Upper lobe of right lung (tissue), 1 donor: ENCODE data around the gene CELF4. TPM values are rescaled to one million over a fixed set of nuclear protein-coding genes. Genes with fewer than 3 reads are reported as not detected.

Experiments
- ATAC-seq: fragments of 200-7000 bp; cut with Tn5 transposase; one replicate; pipeline ENCODE4 v1.9.1; 2020; ENCODE audit warnings: mild to moderate bottlenecking, moderate library complexity
- DNase-seq: peaks from one replicate; pipeline ENCODE4 v3.0.0-alpha.2; 2020
- H3K27ac ChIP-seq: fragments of 200-600 bp; one replicate; pipeline ENCODE4 v1.8.0; 2022
- H3K27me3 ChIP-seq: fragments of 200-600 bp; one replicate; pipeline ENCODE4 v1.8.0; 2022; ENCODE audit warnings: mild to moderate bottlenecking
- H3K36me3 ChIP-seq: fragments of 200-600 bp; one replicate; pipeline ENCODE4 v1.8.0; 2022
- H3K4me1 ChIP-seq: fragments of 200-600 bp; one replicate; pipeline ENCODE4 v1.8.0; 2022
- H3K4me3 ChIP-seq: fragments of 200-600 bp; one replicate; pipeline ENCODE4 v1.8.0; 2022; ENCODE audit warnings: mild to moderate bottlenecking
- H3K9me3 ChIP-seq: fragments of 200-600 bp; one replicate; pipeline ENCODE4 v1.8.0; 2022
- intact Hi-C: fragments of 100-400 bp; cut with DNase I; formaldehyde crosslinking; loops from one replicate; pipeline ENCODE4 v1.11.0; 2022
- total RNA-seq: library from RNA; stranded (reverse); fragmentation: NEBNext Ultra II Directional; extraction: Animal tissue kit (Norgen Biotek cat#: 25700); gene quantifications from one replicate; pipeline ENCODE4 v1.2.1, GENCODE V29; 2021
- TF ChIP-seq, protein P1 (sequence below): fragments of 200-600 bp; IDR thresholded peaks from one replicate; pipeline ENCODE4 v1.8.0; 2022; ENCODE audit warnings: antibody characterized with exemption
- donor health status: DM: no; HTN: yes; CAD: no; lungs with severe emphysema.

The CELF4 gene
- total RNA-seq, 1 donor from 2014 or later: 1.2 TPM

DNA sequence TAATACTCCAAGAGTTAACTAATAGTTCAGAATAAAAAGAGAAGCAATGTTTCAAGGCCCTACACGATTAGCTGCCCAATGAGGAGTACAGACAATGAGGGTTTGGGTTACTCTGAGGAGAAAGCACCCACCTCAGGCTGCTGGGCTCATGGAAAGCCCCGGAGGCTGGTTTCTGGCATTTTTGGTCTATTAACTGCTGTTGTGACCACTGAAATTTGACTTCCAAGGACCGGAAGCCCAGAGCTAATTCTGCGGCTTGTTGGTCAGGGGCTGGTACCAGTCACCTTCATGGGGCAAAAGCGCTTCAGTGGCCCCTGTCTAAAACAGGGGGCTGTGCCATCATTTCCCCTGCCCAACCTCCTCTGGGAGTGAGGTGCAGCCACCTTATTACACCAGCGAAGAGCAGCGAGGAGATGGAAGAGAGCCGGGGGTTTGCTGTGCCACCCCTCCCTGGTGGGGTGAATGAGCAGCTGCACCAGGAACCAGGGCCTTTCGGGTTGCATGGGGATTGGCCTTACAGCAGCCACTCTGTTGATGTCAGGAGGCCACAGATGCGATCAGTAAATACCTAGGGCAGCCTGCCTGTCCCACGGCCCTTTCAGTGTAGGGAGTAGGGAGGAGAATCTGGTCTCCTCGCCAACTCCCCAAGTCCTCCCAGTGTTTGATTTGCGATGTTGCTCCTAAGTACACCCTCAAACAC is 131.3 kb downstream of the CELF4 start:
- TF ChIP-seq, protein P1, sequence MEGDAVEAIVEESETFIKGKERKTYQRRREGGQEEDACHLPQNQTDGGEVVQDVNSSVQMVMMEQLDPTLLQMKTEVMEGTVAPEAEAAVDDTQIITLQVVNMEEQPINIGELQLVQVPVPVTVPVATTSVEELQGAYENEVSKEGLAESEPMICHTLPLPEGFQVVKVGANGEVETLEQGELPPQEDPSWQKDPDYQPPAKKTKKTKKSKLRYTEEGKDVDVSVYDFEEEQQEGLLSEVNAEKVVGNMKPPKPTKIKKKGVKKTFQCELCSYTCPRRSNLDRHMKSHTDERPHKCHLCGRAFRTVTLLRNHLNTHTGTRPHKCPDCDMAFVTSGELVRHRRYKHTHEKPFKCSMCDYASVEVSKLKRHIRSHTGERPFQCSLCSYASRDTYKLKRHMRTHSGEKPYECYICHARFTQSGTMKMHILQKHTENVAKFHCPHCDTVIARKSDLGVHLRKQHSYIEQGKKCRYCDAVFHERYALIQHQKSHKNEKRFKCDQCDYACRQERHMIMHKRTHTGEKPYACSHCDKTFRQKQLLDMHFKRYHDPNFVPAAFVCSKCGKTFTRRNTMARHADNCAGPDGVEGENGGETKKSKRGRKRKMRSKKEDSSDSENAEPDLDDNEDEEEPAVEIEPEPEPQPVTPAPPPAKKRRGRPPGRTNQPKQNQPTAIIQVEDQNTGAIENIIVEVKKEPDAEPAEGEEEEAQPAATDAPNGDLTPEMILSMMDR: no peak
- H3K9me3 ChIP-seq: no peaks in the 10 kb centered on the region
- H3K4me3 ChIP-seq: no peak overlapping the region
- no peaks in the 10 kb centered on the region for H3K4me1 ChIP-seq
- no peaks in the 10 kb centered on the region for H3K27me3 ChIP-seq
- ATAC-seq (no peak), DNase-seq (no peak)
- H3K36me3 ChIP-seq: no peaks in the 10 kb centered on the region
- no peak overlapping the region for H3K27ac ChIP-seq
- intact Hi-C loops: no loop called here

DNA sequence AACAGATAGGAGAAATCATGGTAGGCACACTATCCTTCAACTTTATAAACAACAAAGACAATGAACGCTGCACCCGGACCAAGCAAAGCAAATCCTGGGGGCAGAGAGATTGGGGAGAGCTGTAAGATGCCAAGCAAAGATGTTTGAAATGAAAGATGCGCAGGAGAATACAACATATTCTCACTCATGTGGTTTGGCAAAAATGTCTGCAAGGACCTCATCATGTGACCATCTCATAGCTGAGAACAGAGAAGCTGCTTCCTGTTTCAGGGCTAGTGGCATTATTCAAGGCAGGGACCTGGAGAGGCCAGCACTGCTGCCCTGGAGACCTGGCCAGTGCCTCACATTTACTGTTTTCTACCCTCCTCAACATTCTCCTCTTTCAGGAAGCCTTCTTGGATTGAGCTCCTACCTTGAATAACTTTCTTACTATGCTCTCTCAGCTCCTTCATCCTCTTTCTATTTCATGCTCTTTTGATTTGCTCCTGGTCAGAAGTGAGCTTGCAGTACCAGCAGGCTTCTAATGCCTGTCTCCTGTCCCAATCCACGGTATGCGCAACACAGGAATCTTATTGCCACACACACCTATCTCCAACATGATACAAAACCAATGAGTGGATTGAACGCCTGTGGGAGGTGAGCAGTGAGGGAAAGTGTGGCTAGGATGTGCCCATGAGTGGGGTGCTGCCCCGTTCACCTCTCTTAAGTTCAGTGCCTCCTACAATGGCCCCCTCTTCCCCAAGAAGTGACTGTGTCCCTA is 133.0 kb downstream of the CELF4 start:
- Histone ChIP-seq H3K9me3 (no peaks in the 10 kb centered on the region), H3K36me3 (no peaks in the 10 kb centered on the region), H3K27me3 (no peaks in the 10 kb centered on the region), H3K4me3 (no peak overlapping the region), H3K27ac (no peak overlapping the region), H3K4me1 (no peaks in the 10 kb centered on the region)
- intact Hi-C loops: no loop called here
- ATAC-seq: no peak
- no peak for DNase-seq
- TF ChIP-seq, protein P1: no peak

DNA sequence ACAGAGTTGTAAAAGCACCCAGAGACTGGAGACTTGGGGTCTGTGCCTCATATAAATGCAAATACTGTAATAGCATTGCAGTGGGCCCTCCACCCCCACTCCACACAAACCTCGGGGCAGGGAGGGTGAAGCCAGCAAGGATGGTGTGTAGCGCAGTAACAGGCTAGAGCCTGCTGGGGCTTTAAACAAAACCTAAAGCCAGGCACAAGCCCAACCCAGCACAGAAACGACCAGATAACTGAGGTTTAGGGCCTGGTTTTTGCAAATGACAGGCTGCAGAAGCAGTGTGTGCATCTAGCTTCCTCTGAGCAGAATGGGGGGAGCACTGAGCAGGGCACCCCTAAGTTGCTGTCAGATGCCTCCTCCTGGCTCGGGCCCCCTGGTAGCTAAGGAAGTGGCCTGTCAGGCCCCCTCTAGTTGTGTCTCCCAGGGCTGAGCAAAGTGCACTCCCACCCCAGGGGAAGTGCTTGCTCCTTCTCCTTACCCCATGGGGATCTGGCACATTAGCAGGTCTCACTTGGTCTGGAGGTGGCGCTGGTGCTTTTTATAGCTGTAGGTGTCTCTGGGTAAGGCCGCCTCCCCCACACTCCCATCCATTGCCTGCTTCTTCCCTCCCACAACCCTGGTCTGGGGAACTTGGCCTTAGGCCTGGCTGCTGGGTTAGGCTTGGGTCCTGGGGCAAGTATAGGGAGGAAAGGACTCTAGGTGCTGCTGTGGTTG is 135.1 kb downstream of the CELF4 start:
- Histone ChIP-seq H3K4me1 (no peaks in the 10 kb centered on the region), H3K27me3 (no peaks in the 10 kb centered on the region), H3K36me3 (no peaks in the 10 kb centered on the region), H3K9me3 (no peaks in the 10 kb centered on the region), H3K4me3 (no peak overlapping the region), H3K27ac (no peak overlapping the region)
- TF ChIP-seq, protein P1: no peak
- no peak for ATAC-seq
- no peak for DNase-seq
- intact Hi-C loops: no loop called here

DNA sequence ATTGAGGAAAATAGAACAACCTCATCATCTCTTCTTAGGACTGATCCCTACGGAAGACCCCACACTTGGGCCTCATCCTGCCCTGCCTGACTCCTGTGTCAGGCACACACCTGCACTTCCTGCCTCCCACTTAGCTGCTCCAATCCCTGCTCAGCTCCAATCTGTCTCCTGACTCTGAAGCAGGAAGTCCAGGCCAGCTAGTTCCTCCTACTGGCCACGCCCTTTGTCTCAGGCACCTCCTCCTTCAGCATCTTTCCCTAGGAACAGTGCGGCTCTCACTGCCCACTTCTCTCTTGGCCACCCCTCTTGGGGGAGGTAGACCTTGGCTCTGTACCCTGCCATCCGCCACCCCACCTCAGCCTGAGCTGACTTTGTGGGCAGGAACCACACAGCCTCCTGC is 135.8 kb downstream of the CELF4 start:
- Histone ChIP-seq H3K9me3 (no peaks in the 10 kb centered on the region), H3K27ac (no peak overlapping the region), H3K4me1 (no peaks in the 10 kb centered on the region), H3K4me3 (no peak overlapping the region), H3K36me3 (no peaks in the 10 kb centered on the region), H3K27me3 (no peaks in the 10 kb centered on the region)
- TF ChIP-seq, protein P1: no peak
- DNase-seq (no peak), ATAC-seq (no peak)
- intact Hi-C loops: no loop called here

DNA sequence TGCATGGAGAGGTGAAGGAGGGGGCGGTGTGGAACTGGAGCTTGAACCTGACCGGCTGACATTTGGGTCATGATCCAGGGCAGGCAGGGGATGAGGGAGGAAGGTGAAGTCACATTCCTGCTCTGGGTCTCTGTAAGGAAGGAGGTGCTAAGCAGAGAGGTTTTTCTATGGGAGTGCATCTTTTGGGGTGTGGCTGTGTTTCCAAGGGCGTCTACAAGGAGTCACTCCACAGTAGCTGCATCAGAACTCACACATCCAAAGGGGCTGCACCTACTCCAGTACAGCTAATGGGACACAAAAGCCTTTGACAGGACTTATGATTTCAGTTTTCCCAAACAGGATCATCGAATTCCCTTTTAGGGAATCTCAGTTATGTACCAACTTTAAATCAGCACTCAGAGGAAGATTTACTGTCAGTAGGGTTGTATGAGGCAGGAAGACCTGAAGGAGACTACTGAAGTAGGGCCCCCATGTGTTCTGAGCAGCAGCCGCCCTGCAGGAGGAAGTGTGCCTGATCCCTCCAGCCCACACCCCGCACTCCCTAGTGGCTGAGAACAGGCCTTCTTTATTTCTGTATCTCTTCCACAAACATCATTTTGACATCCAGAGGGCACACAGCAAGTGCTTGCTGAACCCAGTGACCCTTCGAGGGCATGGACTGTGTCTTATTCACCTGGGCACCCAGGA is 137.2 kb downstream of the CELF4 start:
- Histone ChIP-seq H3K27ac (no peak overlapping the region), H3K9me3 (no peaks in the 10 kb centered on the region), H3K4me1 (no peaks in the 10 kb centered on the region), H3K4me3 (no peak overlapping the region), H3K27me3 (no peaks in the 10 kb centered on the region), H3K36me3 (no peaks in the 10 kb centered on the region)
- DNase-seq (no peak), ATAC-seq (no peak)
- intact Hi-C loops: no loop called here
- TF ChIP-seq, protein P1: no peak
